H9 (cell line): ENCODE measurements around the gene CENPB. TPM values are rescaled to one million over a fixed set of nuclear protein-coding genes. Genes with fewer than 3 reads are reported as not detected.

Experiments used
- DNase-seq: peaks from one replicate; pipeline ENCODE4 v3.0.0-alpha.2; 2017
- H2AFZ ChIP-seq: one replicate; pipeline ENCODE4 v1.6.1; 2013; ENCODE audit warnings: mild to moderate bottlenecking, low read length, control low read depth, moderate library complexity
- H2AK5ac ChIP-seq: 2 replicates; pipeline ENCODE4 v1.6.1; 2013; ENCODE audit warnings: low read length, control low read depth, mixed read lengths; ENCODE audit not compliant: insufficient read length
- H2BK120ac ChIP-seq: one replicate; pipeline ENCODE4 v1.6.1; 2013; ENCODE audit warnings: low read depth, mild to moderate bottlenecking, low read length, control low read depth, inconsistent platforms; ENCODE audit not compliant: poor library complexity, severe bottlenecking
- H2BK12ac ChIP-seq: 2 replicates; pipeline ENCODE4 v1.6.1; 2013; ENCODE audit warnings: low read length, control low read depth, mixed read lengths, low read depth; ENCODE audit not compliant: insufficient read length
- H2BK15ac ChIP-seq: 2 replicates; pipeline ENCODE4 v1.6.1; 2013; ENCODE audit warnings: low read depth, low read length, control low read depth
- H2BK20ac ChIP-seq: one replicate; pipeline ENCODE4 v1.6.1; 2013; ENCODE audit warnings: low read depth, mild to moderate bottlenecking, low read length, control low read depth, inconsistent platforms; ENCODE audit not compliant: poor library complexity, severe bottlenecking
- H2BK5ac ChIP-seq: 2 replicates; pipeline ENCODE4 v1.6.1; 2013; ENCODE audit warnings: low read length, control low read depth, mixed read lengths; ENCODE audit not compliant: insufficient read length
- H3K14ac ChIP-seq: 2 replicates; pipeline ENCODE4 v1.6.1; 2013; ENCODE audit warnings: low read length, control low read depth; ENCODE audit not compliant: insufficient read depth
- H3K18ac ChIP-seq: 2 replicates; pipeline ENCODE4 v1.6.1; 2013; ENCODE audit warnings: low read depth, mild to moderate bottlenecking, mixed read lengths, low read length, control low read depth; ENCODE audit not compliant: insufficient read length
- H3K23ac ChIP-seq: 2 replicates; pipeline ENCODE4 v1.6.1; 2013; ENCODE audit warnings: low read length, control low read depth, mixed read lengths, low read depth; ENCODE audit not compliant: insufficient read length
- H3K23me2 ChIP-seq: 2 replicates; pipeline ENCODE4 v1.6.1; 2013; ENCODE audit warnings: low read depth, mild to moderate bottlenecking, mixed read lengths, low read length, control low read depth; ENCODE audit not compliant: insufficient read length, poor library complexity, severe bottlenecking
- H3K27ac ChIP-seq: 2 replicates; pipeline ENCODE4 v1.5.1; 2013; ENCODE audit warnings: low read length, control low read depth, mixed read lengths, low read depth; ENCODE audit not compliant: insufficient read length
- H3K27me3 ChIP-seq: 2 replicates; pipeline ENCODE4 v1.6.1; 2013; ENCODE audit warnings: low read length, control low read depth, inconsistent platforms; ENCODE audit not compliant: insufficient read depth
- H3K4ac ChIP-seq: 2 replicates; pipeline ENCODE4 v1.6.1; 2013; ENCODE audit warnings: low read depth, mild to moderate bottlenecking, control low read depth, inconsistent platforms, low read length, moderate library complexity
- H3K4me1 ChIP-seq: 2 replicates; pipeline ENCODE4 v1.6.1; 2013; ENCODE audit warnings: low read length, control low read depth, inconsistent platforms; ENCODE audit not compliant: insufficient read depth
- H3K4me2 ChIP-seq: 2 replicates; pipeline ENCODE4 v1.6.1; 2013; ENCODE audit warnings: low read length, control low read depth, mixed read lengths; ENCODE audit not compliant: insufficient read length, insufficient read depth
- H3K56ac ChIP-seq: 2 replicates; pipeline ENCODE4 v1.6.1; 2013; ENCODE audit warnings: low read depth, mild to moderate bottlenecking, mixed read lengths, low read length, control low read depth; ENCODE audit not compliant: insufficient read length
- H3K79me1 ChIP-seq: 2 replicates; pipeline ENCODE4 v1.6.1; 2013; ENCODE audit warnings: low read depth, mild to moderate bottlenecking, moderate library complexity, low read length, control low read depth, inconsistent platforms; ENCODE audit not compliant: insufficient read depth, poor library complexity, severe bottlenecking
- H3K79me2 ChIP-seq: 2 replicates; pipeline ENCODE4 v1.6.1; 2013; ENCODE audit warnings: low read length, control low read depth, inconsistent platforms; ENCODE audit not compliant: insufficient read depth
- H3K9ac ChIP-seq: 2 replicates; pipeline ENCODE4 v1.6.1; 2013; ENCODE audit warnings: low read length, control low read depth, mixed read lengths; ENCODE audit not compliant: insufficient read length; ENCODE audit errors: extremely low read depth
- H3K9me3 ChIP-seq: one replicate; pipeline ENCODE4 v1.6.1; 2013; ENCODE audit warnings: low read depth, low read length, inconsistent platforms; ENCODE audit not compliant: control insufficient read depth
- H3T11ph ChIP-seq: one replicate; pipeline ENCODE4 v1.6.1; 2013; ENCODE audit warnings: mild to moderate bottlenecking, low read length, control low read depth, inconsistent platforms
- H4K20me1 ChIP-seq: one replicate; pipeline ENCODE4 v1.6.1; 2013; ENCODE audit not compliant: control insufficient read depth, insufficient read length, insufficient read depth
- H4K5ac ChIP-seq: 2 replicates; pipeline ENCODE4 v1.6.1; 2013; ENCODE audit warnings: low read depth, mild to moderate bottlenecking, mixed read lengths, low read length, control low read depth; ENCODE audit not compliant: insufficient read length
- H4K8ac ChIP-seq: replicated peaks from 2 replicates; pipeline ENCODE4 v1.6.1; 2013; ENCODE audit warnings: low read length, control low read depth, mixed read lengths, low read depth; ENCODE audit not compliant: insufficient read length
- H4K91ac ChIP-seq: 2 replicates; pipeline ENCODE4 v1.6.1; 2013; ENCODE audit warnings: low read depth, mild to moderate bottlenecking, moderate library complexity, mixed read lengths, low read length, control low read depth; ENCODE audit not compliant: insufficient read length
- H3K27ac Mint-ChIP-seq, 3 experiments: 2 replicates in 2 of 3; 3 replicates in 1 of 3; pipeline ENCODE4 v1.8.0; 2020 to 2021; ENCODE audit warnings: mixed read lengths in 3 of 3, mild to moderate bottlenecking in 1 of 3, moderate library complexity in 1 of 3
- H3K27me3 Mint-ChIP-seq: 2 replicates; pipeline ENCODE4 v1.8.0; 2021; ENCODE audit warnings: low read depth, mild to moderate bottlenecking, moderate library complexity, mixed read lengths
- H3K36me3 Mint-ChIP-seq, 3 experiments: 2 replicates in 2 of 3; 3 replicates in 1 of 3; pipeline ENCODE4 v1.8.0; 2020 to 2021; ENCODE audit warnings: low read depth in 3 of 3, mixed read lengths in 3 of 3; ENCODE audit not compliant: insufficient read depth in 1 of 3
- H3K4me1 Mint-ChIP-seq, 2 experiments: 2 replicates each; pipeline ENCODE4 v1.8.0; 2020; ENCODE audit warnings: mixed read lengths in 2 of 2
- H3K4me3 Mint-ChIP-seq, 2 experiments: 2 replicates in 1 of 2; 3 replicates in 1 of 2; pipeline ENCODE4 v1.8.0; 2020 to 2021; ENCODE audit warnings: mild to moderate bottlenecking in 2 of 2, mixed read lengths in 2 of 2, moderate library complexity in 1 of 2
- H3K9me3 Mint-ChIP-seq, 2 experiments: 2 replicates in 1 of 2; 3 replicates in 1 of 2; pipeline ENCODE4 v1.8.0; 2020; ENCODE audit warnings: mild to moderate bottlenecking in 2 of 2, mixed read lengths in 2 of 2, moderate library complexity in 1 of 2
- WGBS: extraction: QIAGEN DNeasy Blood & Tissue Kit; methylation state at CpG from one replicate; pipeline ENCODE4 v1.1.7; 2013; ENCODE audit warnings: missing lambda C conversion rate, low lambda C conversion rate, mixed read lengths; ENCODE audit not compliant: insufficient read length; ENCODE audit errors: extremely low coverage; 5-methylcytosine and 5-hydroxymethylcytosine counted together
- total RNA-seq: library from RNA; stranded (reverse); gene quantifications from 2 replicates; pipeline ENCODE4 v1.2.1, GENCODE V29; 2021
- TF ChIP-seq, protein P1 (sequence below): fragments of 200-600 bp; sonication (generic); conservative IDR thresholded peaks from 3 replicates; pipeline ENCODE4 v1.8.0; 2021; ENCODE audit warnings: antibody characterized with exemption, mild to moderate bottlenecking

Gene CENPB
- total RNA-seq, 1 experiment from 2014 or later, result 63.1 TPM

DNA sequence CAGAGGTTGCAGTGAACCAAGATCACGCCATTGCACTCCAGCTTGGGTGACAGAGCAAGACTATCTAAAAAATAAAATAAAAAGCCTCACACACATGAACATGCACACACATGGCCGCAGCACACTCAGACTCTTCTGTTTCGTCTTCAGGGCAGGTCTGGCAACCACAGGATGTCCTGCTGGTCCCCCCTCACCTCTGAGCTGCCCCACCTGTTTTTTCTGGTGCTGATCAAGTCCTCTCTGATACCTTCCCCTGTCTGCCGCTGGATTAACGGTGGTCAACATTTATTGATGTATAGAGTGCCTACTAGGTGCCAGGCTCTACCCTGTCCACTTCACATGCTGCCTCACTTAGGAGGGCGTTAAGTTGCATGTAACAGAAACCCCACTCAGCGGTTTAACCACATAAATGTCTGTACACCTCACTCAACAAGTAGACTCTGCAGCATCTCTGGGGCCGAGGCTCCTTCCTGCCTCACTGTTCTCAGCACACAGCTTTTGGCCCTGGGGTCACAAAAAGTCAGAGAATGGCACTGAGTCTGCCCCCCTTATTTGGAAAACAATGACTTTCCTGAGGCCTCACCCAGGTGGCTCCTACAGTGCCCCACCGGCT is 29.3 kb upstream of the CENPB start:
- Mint-ChIP-seq H3K27me3 (peaks cover 4% of the 10 kb centered on the region), H3K27ac (no peak overlapping the region), H3K4me3 (no peak overlapping the region), H3K36me3 (no peaks in the 10 kb centered on the region; a peak in 1 of 7 replicates), H3K9me3 (no peaks in the 10 kb centered on the region), H3K4me1 (peaks cover 19 to 29% of the 10 kb centered on the region in 2 experiments)
- Histone ChIP-seq H3K56ac (no peak overlapping the region), H2BK15ac (no peak overlapping the region), H2BK120ac (no peak overlapping the region), H2BK20ac (no peak overlapping the region), H3K27me3 (no peaks in the 10 kb centered on the region), H3K18ac (no peak overlapping the region), H3K4me1 (no peaks in the 10 kb centered on the region; the same call in 1 of the 2 replicates), H2AK5ac (no peak overlapping the region), H3K9ac (no peak overlapping the region), H4K91ac (no peak overlapping the region), H3K9me3 (no peaks in the 10 kb centered on the region), H3T11ph (no peak overlapping the region), H3K79me2 (no peaks in the 10 kb centered on the region), H3K79me1 (no peaks in the 10 kb centered on the region), H3K14ac (no peak overlapping the region), H3K27ac (no peak overlapping the region), H3K4ac (no peak overlapping the region), H3K23ac (no peak overlapping the region), H2BK5ac (no peak overlapping the region), H3K4me2 (no peak overlapping the region), H4K20me1 (no peaks in the 10 kb centered on the region), H4K8ac (no peak overlapping the region), H3K23me2 (no peaks in the 10 kb centered on the region), H4K5ac (no peak overlapping the region), H2BK12ac (no peak overlapping the region), H2AFZ (no peak overlapping the region)
- no CpG with 5 or more reads among the region's 9 CpGs for WGBS
- TF ChIP-seq, protein P1, sequence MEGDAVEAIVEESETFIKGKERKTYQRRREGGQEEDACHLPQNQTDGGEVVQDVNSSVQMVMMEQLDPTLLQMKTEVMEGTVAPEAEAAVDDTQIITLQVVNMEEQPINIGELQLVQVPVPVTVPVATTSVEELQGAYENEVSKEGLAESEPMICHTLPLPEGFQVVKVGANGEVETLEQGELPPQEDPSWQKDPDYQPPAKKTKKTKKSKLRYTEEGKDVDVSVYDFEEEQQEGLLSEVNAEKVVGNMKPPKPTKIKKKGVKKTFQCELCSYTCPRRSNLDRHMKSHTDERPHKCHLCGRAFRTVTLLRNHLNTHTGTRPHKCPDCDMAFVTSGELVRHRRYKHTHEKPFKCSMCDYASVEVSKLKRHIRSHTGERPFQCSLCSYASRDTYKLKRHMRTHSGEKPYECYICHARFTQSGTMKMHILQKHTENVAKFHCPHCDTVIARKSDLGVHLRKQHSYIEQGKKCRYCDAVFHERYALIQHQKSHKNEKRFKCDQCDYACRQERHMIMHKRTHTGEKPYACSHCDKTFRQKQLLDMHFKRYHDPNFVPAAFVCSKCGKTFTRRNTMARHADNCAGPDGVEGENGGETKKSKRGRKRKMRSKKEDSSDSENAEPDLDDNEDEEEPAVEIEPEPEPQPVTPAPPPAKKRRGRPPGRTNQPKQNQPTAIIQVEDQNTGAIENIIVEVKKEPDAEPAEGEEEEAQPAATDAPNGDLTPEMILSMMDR, result no peak
- DNase-seq, result no peak
